Activated T-cell treated with anti-CD3 and anti-CD28 coated beads for 1 hour (primary cell): ENCODE data around the gene UMOD.

Experiments
- DNase-seq: peaks from one replicate; pipeline ENCODE4 v3.0.0-alpha.2; 2020; ENCODE audit warnings: low read depth

The UMOD gene

GRCh38 chr16:20363191-20363590 is 10.7 kb upstream of the UMOD start:
- no peak for DNase-seq

- no peak for DNase-seq
Measured at GRCh38 chr16:20359997-20360396, 7.5 kb upstream of the UMOD start.

GRCh38 chr16:20355114-20355782 is 2.7 kb upstream of the UMOD start:
- DNase-seq = no peak

- DNase-seq = no peak
Measured at GRCh38 chr16:20353379-20353778, 864 bp upstream of the UMOD start.

- no peak for DNase-seq
Measured at GRCh38 chr16:20349615-20350014, 2.9 kb downstream of the UMOD start.

GRCh38 chr16:20348365-20349185 is 3.9 kb downstream of the UMOD start:
- DNase-seq = no peak

GRCh38 chr16:20347666-20348364 is 4.7 kb downstream of the UMOD start:
- DNase-seq = no peak

GRCh38 chr16:20344611-20345010 is 7.9 kb downstream of the UMOD start:
- no peak for DNase-seq

- DNase-seq = no peak
Measured at GRCh38 chr16:20339744-20340143, 12.8 kb downstream of the UMOD start.

GRCh38 chr16:20336955-20337354 is 15.6 kb downstream of the UMOD start:
- DNase-seq = no peak

GRCh38 chr16:20334396-20334795 is 18.1 kb downstream of the UMOD start:
- no peak for DNase-seq

- no peak for DNase-seq
Measured at GRCh38 chr16:20333120-20333519, 19.4 kb downstream of the UMOD start.

- no peak for DNase-seq
Measured at GRCh38 chr16:20332411-20332810, 20.1 kb downstream of the UMOD start.

GRCh38 chr16:20331635-20332034 is 20.9 kb downstream of the UMOD start:
- DNase-seq = no peak

- no peak for DNase-seq
Measured at GRCh38 chr16:20329392-20330138, 22.9 kb downstream of the UMOD start.

GRCh38 chr16:20327444-20328041 is 25.0 kb downstream of the UMOD start, which contains the start of gene GP2:
Gene GP2 (minus strand): TSS chr16:20327513. CDS start chr16:20326431, 1,082 bp downstream.
- no peak for DNase-seq

- no peak for DNase-seq
Measured at GRCh38 chr16:20326321-20326720, 26.2 kb downstream of the UMOD start.

- no peak for DNase-seq
Measured at GRCh38 chr16:20325005-20325404, 27.5 kb downstream of the UMOD start.

- DNase-seq = no peak
Measured at GRCh38 chr16:20323591-20324117, 28.9 kb downstream of the UMOD start.

GRCh38 chr16:20322696-20323095 is 29.8 kb downstream of the UMOD start:
- no peak for DNase-seq

GRCh38 chr16:20321671-20322070 is 30.8 kb downstream of the UMOD start:
- DNase-seq = no peak
